Stomach (tissue), 4 donors: ENCODE results near the gene EFCC1.

Experiments used
- CTCF ChIP-seq, 7 experiments: fragments of 450-650 bp in 4 of 7; fragments of 200-600 bp in 3 of 7; sonication (generic) in 3 of 7; IDR thresholded peaks; one replicate each; pipeline ENCODE4 v1.5.1; 2016 to 2019; ENCODE audit warnings: antibody characterized with exemption in 7 of 7, control low read depth in 2 of 7, mild to moderate bottlenecking in 1 of 7
- EP300 ChIP-seq: sonication (generic); formaldehyde crosslinking; IDR thresholded peaks from one replicate; pipeline ENCODE4 v1.6.1; 2017; ENCODE audit warnings: antibody characterized with exemption
- POLR2A ChIP-seq, 4 donors: fragments of 450-650 bp; IDR thresholded peaks; one replicate each; pipeline ENCODE4 v1.6.1; 2016; ENCODE audit warnings: antibody characterized with exemption in 4 of 4, control low read depth in 2 of 4, mild to moderate bottlenecking in 1 of 4, moderate library complexity in 1 of 4
- POLR2AphosphoS5 ChIP-seq, 3 donors: sonication (generic); formaldehyde crosslinking; IDR thresholded peaks; one replicate each; pipeline ENCODE4 v1.6.1; 2016; ENCODE audit warnings: antibody characterized with exemption in 3 of 3

DNA sequence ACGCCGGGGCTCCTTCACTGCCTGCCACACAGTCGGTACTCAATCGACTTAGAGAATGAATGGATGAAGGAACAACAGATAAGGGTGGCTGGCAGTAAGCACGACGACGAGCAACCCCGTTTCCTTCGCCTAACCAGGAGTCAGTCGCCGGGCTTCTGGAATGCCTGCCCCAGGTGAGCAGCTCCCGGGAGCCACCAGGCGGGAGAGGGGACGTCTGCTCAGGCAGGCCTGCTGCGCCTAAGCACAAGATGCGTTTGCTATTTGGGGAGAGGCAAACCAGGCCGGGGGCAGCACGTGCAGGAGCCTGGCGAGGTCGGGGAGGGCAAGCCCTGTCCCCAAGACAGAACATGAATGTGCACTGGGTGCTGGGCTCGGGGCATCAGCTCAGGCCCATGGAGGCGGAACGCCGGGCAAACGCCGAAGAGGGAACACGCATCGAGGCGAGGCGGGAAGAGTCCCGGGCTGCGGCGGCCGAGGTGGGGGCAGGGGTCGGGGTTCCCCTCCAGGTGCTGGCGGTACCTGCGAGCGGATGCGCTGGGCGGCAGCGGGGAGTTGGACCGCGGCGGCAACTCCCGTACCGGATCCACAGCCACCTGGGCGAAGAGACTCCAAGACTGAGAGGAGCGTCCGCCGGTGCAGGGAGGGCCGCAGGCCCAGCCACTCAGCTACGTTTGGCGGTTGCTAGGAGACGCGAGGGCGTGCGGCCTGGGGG lies 7.5 kb upstream of the EFCC1 start, which contains the start of gene CFAP92:
- TF ChIP-seq CTCF (IDR thresholded peaks at IDR 0.05): no peak
- no peak for TF ChIP-seq POLR2AphosphoS5 (IDR thresholded peaks at IDR 0.05)
- TF ChIP-seq POLR2A (IDR thresholded peaks at IDR 0.05): no peak
- TF ChIP-seq EP300: no peak
